ENCODE data around the gene AKT1. TPM values are rescaled to one million over a fixed set of nuclear protein-coding genes. Genes with fewer than 3 reads are reported as not detected.

Gene AKT1
- total and polyA plus RNA-seq, 2 experiments from 2014 or later = 19.2 to 78.7 TPM

GRCh38 chr14:104789752-104790743 is 5.5 kb downstream of the AKT1 start:
- no peak overlapping the region for H3K4me2 ChIP-seq
- no peaks in the 10 kb centered on the region for H3K9me3 Mint-ChIP-seq
- H3K36me3 ChIP-seq (ENCODE audit: insufficient read depth) = no peaks in the 10 kb centered on the region
- no peak overlapping the region for H3K4me3 ChIP-seq
- peaks cover 17% of the 10 kb centered on the region for H3K27me3 Mint-ChIP-seq (ENCODE audit: insufficient read depth, low read depth, poor library complexity)
- H3K4me1 ChIP-seq (ENCODE audit: insufficient read depth) = 0 out of 2 replicates have a peak, but pooled peaks cover 4% of the 10 kb centered on the region
- no peaks in the 10 kb centered on the region for H3F3A ChIP-seq (replicated peaks; ENCODE audit: low read depth)
- no peak overlapping the region for H3K27ac ChIP-seq (ENCODE audit: low read depth)
- H3K79me2 ChIP-seq (replicated peaks; ENCODE audit: insufficient read depth) = peaks cover 16% of the 10 kb centered on the region
- no peak overlapping the region for H3K27ac Mint-ChIP-seq
- H3K36me3 Mint-ChIP-seq (ENCODE audit: low read depth) = peaks cover 3% of the 10 kb centered on the region; the same call in 2 of the 3 replicates
- no peak overlapping the region for H3K4me3 Mint-ChIP-seq
- peaks cover 15% of the 10 kb centered on the region; the same call in 1 of the 2 replicates for H4K20me1 ChIP-seq (replicated peaks; ENCODE audit: insufficient read depth)
- no peak for TF ChIP-seq EZH2 (IDR thresholded peaks at IDR 0.05; ENCODE audit: low read depth, unreplicated experiment)
- TF ChIP-seq EZH2phosphoT487 (IDR thresholded peaks at IDR 0.05; ENCODE audit: unreplicated experiment) = no peak
- TF ChIP-seq ETS1 (IDR thresholded peaks at IDR 0.05) = no peak
- TF ChIP-seq CREB1 (CRISPR knock-in tag; IDR thresholded peaks at IDR 0.05; ENCODE audit: low read depth) = no peak
- no peak for TF ChIP-seq ZNF331 (CRISPR knock-in tag; IDR thresholded peaks at IDR 0.05; ENCODE audit: low read depth)
- no peak for TF ChIP-seq ZNF462 (CRISPR knock-in tag; IDR thresholded peaks at IDR 0.05)
- no peak for TF ChIP-seq ZNF114 (CRISPR knock-in tag; IDR thresholded peaks at IDR 0.05)
- TF ChIP-seq, protein P1, sequence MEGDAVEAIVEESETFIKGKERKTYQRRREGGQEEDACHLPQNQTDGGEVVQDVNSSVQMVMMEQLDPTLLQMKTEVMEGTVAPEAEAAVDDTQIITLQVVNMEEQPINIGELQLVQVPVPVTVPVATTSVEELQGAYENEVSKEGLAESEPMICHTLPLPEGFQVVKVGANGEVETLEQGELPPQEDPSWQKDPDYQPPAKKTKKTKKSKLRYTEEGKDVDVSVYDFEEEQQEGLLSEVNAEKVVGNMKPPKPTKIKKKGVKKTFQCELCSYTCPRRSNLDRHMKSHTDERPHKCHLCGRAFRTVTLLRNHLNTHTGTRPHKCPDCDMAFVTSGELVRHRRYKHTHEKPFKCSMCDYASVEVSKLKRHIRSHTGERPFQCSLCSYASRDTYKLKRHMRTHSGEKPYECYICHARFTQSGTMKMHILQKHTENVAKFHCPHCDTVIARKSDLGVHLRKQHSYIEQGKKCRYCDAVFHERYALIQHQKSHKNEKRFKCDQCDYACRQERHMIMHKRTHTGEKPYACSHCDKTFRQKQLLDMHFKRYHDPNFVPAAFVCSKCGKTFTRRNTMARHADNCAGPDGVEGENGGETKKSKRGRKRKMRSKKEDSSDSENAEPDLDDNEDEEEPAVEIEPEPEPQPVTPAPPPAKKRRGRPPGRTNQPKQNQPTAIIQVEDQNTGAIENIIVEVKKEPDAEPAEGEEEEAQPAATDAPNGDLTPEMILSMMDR (conservative IDR thresholded peaks at IDR 0.05; ENCODE audit: low read depth in 2 of 2) = no peak
- no peak for TF ChIP-seq NANOG (IDR thresholded peaks at IDR 0.05; ENCODE audit: borderline replicate concordance)
- no peak for TF ChIP-seq STAT1 (IDR thresholded peaks at IDR 0.05; ENCODE audit: unreplicated experiment)
- no peak for TF ChIP-seq JUNB (IDR thresholded peaks at IDR 0.05; ENCODE audit: unreplicated experiment)
- TF ChIP-seq REST (IDR thresholded peaks at IDR 0.05; ENCODE audit: unreplicated experiment) = no peak
- TF ChIP-seq POLR2AphosphoS5 (IDR thresholded peaks at IDR 0.05; ENCODE audit: low read depth) = no peak
- ATAC-seq (no peak), DNase-seq (ENCODE audit: low spot score) (no peak)
- H3K4me1 Mint-ChIP-seq = peaks cover 11% of the 10 kb centered on the region
- no peaks in the 10 kb centered on the region for H3K9me2 ChIP-seq (ENCODE audit: insufficient read depth)
- no peaks in the 10 kb centered on the region for H3K27me3 ChIP-seq (ENCODE audit: insufficient read depth)
- H2AFZ ChIP-seq = no peak overlapping the region

Measured in GM23338 (cell line).